PC-9 (cell line): Measurements from ENCODE around the gene AFAP1.

Experiments
- CTCF ChIP-seq: fragments of 200-600 bp; sonication (generic); conservative IDR thresholded peaks from 2 replicates; pipeline ENCODE4 v1.6.1; 2017; ENCODE audit warnings: mixed run types, antibody characterized with exemption, mild to moderate bottlenecking, moderate library complexity
- EZH2 ChIP-seq: fragments of 200-600 bp; sonication (generic); IDR thresholded peaks from 2 replicates; pipeline ENCODE4 v1.8.0; 2017; ENCODE audit warnings: antibody characterized with exemption, low read depth

DNA sequence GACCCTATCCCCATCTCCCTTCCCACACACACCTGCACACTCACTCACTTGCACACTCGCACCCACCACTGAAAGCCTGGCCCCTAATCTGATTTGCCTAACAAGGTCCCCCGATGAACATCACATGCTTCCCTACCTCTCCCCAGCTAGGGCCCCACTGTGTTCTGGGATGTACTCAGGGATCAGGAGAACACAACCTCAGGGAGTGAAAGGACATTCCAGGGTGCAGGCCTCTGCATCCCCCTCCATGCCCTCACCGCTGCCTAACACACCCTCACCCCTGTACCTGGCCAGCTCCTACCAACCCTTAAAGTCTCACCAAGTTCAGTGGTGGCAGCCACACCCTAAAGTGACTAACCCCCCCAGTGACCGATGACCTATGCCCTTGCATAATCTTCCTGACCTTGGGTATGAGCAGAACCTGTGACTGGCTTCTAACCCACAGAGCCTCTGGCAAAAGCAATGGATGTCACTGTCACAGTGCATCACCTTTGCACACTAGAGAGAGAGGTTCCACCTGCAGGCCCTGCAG, 2.4 kb upstream of the AFAP1 start:
- TF ChIP-seq CTCF (no peak), EZH2 (no peak)
